ENCODE data around the gene ABLIM3.

DNA sequence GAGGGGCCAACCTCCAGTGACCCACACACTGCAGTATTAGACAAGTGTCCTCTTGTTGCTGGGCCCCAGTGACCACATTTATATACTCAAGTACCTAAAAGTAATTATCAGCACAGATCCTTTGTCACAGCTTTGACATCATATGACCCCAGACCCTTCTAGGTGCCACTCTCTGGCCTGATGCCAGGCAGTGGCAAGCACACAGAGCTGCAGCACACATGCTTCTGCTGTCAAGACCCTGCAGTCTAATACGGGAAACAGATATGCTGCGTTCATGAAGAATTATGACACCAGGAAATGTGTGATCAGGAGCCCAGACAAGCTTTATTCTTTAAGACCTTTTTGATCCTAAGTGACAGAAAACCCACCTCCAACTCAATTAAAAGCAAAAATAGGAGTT, 66.5 kb downstream of the ABLIM3 start:
- TF ChIP-seq, protein P1, sequence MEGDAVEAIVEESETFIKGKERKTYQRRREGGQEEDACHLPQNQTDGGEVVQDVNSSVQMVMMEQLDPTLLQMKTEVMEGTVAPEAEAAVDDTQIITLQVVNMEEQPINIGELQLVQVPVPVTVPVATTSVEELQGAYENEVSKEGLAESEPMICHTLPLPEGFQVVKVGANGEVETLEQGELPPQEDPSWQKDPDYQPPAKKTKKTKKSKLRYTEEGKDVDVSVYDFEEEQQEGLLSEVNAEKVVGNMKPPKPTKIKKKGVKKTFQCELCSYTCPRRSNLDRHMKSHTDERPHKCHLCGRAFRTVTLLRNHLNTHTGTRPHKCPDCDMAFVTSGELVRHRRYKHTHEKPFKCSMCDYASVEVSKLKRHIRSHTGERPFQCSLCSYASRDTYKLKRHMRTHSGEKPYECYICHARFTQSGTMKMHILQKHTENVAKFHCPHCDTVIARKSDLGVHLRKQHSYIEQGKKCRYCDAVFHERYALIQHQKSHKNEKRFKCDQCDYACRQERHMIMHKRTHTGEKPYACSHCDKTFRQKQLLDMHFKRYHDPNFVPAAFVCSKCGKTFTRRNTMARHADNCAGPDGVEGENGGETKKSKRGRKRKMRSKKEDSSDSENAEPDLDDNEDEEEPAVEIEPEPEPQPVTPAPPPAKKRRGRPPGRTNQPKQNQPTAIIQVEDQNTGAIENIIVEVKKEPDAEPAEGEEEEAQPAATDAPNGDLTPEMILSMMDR (IDR thresholded peaks at IDR 0.05; ENCODE audit: insufficient read depth, low read length), result no peak
- TF ChIP-seq, protein P2, sequence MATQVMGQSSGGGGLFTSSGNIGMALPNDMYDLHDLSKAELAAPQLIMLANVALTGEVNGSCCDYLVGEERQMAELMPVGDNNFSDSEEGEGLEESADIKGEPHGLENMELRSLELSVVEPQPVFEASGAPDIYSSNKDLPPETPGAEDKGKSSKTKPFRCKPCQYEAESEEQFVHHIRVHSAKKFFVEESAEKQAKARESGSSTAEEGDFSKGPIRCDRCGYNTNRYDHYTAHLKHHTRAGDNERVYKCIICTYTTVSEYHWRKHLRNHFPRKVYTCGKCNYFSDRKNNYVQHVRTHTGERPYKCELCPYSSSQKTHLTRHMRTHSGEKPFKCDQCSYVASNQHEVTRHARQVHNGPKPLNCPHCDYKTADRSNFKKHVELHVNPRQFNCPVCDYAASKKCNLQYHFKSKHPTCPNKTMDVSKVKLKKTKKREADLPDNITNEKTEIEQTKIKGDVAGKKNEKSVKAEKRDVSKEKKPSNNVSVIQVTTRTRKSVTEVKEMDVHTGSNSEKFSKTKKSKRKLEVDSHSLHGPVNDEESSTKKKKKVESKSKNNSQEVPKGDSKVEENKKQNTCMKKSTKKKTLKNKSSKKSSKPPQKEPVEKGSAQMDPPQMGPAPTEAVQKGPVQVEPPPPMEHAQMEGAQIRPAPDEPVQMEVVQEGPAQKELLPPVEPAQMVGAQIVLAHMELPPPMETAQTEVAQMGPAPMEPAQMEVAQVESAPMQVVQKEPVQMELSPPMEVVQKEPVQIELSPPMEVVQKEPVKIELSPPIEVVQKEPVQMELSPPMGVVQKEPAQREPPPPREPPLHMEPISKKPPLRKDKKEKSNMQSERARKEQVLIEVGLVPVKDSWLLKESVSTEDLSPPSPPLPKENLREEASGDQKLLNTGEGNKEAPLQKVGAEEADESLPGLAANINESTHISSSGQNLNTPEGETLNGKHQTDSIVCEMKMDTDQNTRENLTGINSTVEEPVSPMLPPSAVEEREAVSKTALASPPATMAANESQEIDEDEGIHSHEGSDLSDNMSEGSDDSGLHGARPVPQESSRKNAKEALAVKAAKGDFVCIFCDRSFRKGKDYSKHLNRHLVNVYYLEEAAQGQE (IDR thresholded peaks at IDR 0.05; ENCODE audit: insufficient replicate concordance, low read depth), result no peak
